ENCODE data around the gene MPDZ.

The MPDZ gene

DNA sequence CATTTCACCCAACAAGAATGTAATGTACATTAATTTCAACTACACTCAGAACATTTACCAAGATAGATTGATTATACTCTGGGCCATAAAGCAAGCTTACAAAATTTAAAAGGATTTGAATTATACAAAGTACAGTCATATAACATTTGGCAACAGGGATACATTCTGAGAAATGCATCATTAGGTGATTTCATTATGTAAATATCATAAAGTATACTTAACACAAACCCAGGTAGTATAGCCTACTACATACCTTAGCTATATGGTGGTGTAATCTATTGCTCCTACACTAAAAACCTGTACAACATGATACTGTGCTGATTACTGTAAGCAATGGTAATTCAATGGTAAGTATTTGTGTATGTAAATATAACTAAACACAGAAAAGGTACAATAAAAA lies 202.9 kb downstream of the MPDZ start:
- H3K27me3 Mint-ChIP-seq = no peaks in the 10 kb centered on the region
- H3K4me1 Mint-ChIP-seq (ENCODE audit: low read depth) = no peaks in the 10 kb centered on the region
- no peak overlapping the region for H3K27ac Mint-ChIP-seq
- no peaks in the 10 kb centered on the region for H3K36me3 Mint-ChIP-seq
- no peak overlapping the region for H3K4me3 Mint-ChIP-seq
- H3K9me3 Mint-ChIP-seq (ENCODE audit: low read depth) = peaks cover 7% of the 10 kb centered on the region

DNA sequence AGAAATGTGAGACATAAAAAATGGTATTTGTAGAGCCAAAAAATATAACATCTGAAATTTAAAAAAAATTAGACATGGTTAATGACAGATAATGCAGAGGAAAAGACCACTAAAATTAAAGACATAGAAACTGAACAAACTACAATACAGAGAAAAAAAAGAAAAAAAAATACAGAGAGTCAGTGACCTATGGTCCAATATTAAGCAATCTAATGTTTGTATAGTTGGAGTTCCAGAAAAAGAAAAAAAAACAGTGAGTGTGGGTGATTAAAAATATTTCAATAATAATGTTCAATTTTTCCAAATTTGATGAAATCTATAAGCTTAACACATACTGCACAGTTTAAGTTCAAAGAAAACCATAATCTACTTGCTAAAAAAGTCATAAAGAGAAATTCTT lies 207.6 kb downstream of the MPDZ start:
- H3K9me3 Mint-ChIP-seq (ENCODE audit: low read depth) = peaks cover 11% of the 10 kb centered on the region

DNA sequence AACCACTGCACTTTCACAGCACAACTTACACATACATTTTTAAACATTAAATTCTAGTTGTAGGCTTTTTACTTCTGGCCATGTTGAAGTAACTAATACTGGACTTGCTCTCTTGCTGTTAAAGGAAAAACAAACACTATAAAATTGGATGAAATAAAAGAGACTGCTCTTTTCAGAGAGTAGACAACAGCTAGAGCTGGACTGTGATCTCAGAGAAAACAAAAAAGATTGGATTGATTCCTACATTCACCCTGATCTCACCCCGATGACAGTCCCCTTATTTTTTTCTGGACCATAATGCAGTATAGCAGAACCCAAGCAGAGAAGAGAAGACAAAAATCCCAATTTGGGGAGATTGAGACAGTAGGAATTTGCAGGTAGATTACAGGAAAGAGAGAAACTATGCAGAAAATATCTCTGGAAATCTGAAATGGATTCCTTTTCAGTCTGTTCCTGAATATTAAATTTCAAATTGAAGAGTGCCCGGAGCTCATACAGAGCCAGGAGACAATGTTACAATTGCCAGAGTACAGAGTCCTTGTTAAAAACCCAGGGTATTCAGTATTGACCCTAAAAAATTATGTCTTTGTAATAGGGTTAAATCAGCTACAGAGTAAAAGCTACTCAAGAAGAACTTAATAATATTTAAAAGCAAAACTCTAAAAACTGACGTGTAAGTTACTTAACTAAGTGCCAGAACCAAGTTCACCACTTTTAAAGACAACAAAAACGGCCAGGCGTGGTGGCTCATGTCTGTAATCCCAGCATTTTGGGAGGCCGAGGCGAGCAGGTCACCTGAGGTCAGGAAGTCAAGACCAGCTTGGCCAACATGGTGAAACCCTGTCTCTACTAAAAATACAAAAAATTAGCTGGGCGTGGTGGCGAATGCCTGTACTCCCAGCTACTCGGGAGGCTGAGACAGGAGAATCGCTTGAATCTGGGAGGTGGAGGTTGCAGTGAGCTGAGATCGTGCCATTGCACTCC lies 208.6 kb downstream of the MPDZ start:
- Mint-ChIP-seq H3K36me3 (no peaks in the 10 kb centered on the region), H3K27me3 (no peaks in the 10 kb centered on the region), H3K4me3 (no peak overlapping the region), H3K27ac (no peak overlapping the region), H3K4me1 (ENCODE audit: low read depth) (no peaks in the 10 kb centered on the region), H3K9me3 (ENCODE audit: low read depth) (peaks cover 14% of the 10 kb centered on the region)

More for the DNA sequence above, 207.6 kb downstream of the MPDZ start:
- Mint-ChIP-seq H3K27me3 (no peaks in the 10 kb centered on the region), H3K27ac (no peak overlapping the region), H3K4me3 (no peak overlapping the region), H3K36me3 (no peaks in the 10 kb centered on the region), H3K4me1 (ENCODE audit: low read depth) (no peaks in the 10 kb centered on the region)

DNA sequence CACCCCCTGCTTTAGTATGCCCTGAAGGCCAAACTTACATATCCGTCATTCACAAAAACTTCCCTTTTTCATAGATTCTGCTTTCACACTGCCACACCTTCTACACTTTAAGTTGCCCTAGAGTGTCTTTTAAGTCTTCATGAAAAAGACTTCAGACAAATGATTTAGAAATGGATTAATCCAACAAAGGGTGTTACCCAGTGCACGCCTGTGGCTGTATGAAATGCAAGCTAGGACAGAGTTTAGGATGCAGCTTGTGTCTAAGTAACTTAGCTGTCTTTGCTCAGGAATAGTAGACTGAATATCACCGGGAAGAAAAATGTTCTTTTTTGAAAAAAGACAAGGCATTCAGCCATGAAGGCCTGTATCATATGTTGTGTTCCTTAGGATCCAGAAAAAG lies 210.0 kb downstream of the MPDZ start:
- Mint-ChIP-seq H3K9me3 (ENCODE audit: low read depth) (peaks cover 18% of the 10 kb centered on the region), H3K36me3 (no peaks in the 10 kb centered on the region), H3K27ac (no peak overlapping the region), H3K4me3 (no peak overlapping the region), H3K27me3 (no peaks in the 10 kb centered on the region), H3K4me1 (ENCODE audit: low read depth) (no peaks in the 10 kb centered on the region)

DNA sequence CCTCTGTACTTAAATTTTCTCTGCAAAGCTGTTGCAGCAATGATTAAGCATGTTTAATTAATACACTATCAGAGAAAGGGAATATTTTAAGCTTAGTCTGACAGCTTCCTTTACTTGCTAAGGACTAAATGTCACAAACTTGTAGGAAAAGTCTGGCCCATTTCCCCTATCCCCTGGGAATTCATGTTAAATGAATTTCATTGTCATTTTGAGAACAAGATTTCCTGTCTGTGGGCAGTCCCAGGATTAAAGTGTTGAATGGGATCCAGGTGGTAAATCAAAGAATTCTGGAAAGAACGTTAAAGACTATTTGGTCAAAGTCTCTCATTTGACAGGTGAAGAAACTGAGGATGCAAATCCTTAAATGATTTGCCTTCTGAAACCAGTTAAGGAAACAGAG lies 214.8 kb downstream of the MPDZ start:
- Mint-ChIP-seq H3K27ac (no peak overlapping the region), H3K27me3 (no peaks in the 10 kb centered on the region), H3K36me3 (no peaks in the 10 kb centered on the region), H3K4me1 (ENCODE audit: low read depth) (no peaks in the 10 kb centered on the region), H3K9me3 (ENCODE audit: low read depth) (peaks cover 16% of the 10 kb centered on the region), H3K4me3 (no peak overlapping the region)

DNA sequence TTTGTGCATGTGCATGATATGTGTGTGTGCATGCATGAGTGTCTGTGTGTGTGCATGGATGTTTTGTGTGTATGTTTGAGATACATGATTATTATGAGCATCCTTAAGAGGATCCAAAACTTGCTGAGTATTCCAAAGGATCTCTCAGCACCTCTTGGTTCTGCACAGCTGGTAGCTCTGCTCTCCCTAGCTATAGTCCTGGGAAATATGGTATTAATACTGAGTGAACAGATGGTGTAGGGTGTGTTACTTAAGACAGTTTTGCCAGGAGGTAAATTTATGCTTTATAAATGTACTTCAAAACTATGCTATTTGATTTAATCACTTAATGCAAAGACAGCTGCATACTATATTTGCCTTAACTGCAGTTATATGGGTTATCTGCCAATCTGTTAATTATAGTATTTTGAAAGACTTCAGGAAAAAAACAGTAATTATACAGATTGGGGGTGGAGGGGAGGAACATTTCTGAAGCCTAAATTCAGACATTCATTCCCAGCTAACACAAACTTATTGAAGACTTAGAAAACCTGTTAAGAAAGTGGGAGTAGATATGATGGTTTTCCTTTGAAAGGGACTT lies 215.5 kb downstream of the MPDZ start:
- H3K4me3 Mint-ChIP-seq = no peak overlapping the region
- H3K27me3 Mint-ChIP-seq = no peaks in the 10 kb centered on the region
- peaks cover 16% of the 10 kb centered on the region for H3K9me3 Mint-ChIP-seq (ENCODE audit: low read depth)
- no peak overlapping the region for H3K27ac Mint-ChIP-seq
- no peaks in the 10 kb centered on the region for H3K36me3 Mint-ChIP-seq
- no peaks in the 10 kb centered on the region for H3K4me1 Mint-ChIP-seq (ENCODE audit: low read depth)

DNA sequence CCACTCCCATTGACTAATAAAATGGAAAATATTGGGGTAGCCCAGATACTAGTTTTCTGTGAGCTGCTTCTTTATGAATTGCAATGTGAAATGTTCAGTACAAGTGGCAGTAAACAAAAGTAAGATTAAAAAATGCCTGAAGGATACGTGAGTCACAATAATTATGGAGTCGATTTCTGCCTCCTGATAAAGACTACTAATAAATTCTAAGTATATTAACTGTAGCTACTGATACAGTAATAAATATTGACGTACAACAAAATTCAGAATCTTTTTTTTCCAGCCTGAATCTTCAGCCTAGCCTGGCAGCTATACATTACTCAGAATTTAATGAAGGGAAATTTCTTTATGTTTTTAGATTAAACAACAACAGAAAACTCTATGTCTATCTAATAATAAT lies 218.1 kb downstream of the MPDZ start:
- Mint-ChIP-seq H3K4me1 (ENCODE audit: low read depth) (no peaks in the 10 kb centered on the region), H3K27ac (no peak overlapping the region), H3K36me3 (no peaks in the 10 kb centered on the region), H3K4me3 (no peak overlapping the region), H3K27me3 (no peaks in the 10 kb centered on the region), H3K9me3 (ENCODE audit: low read depth) (peaks cover 16% of the 10 kb centered on the region)
